Activated CD8-positive, alpha-beta T cell treated with anti-CD3 and anti-CD28 coated beads for 36 hours (primary cell): Measurements from ENCODE around the gene GJD3. TPM values are rescaled to one million over a fixed set of nuclear protein-coding genes. Genes with fewer than 3 reads are reported as not detected.

Experiments used
- ATAC-seq: fragments of 200-7000 bp; cut with Tn5 transposase; one replicate; pipeline ENCODE4 v1.10.0; 2021; ENCODE audit warnings: mild to moderate bottlenecking, moderate library complexity
- CTCF ChIA-PET: fragments of 350-600 bp; sonication (Branson Sonifier 250); formaldehyde crosslinking; loops from one replicate; lab custom pipeline; 2021; ENCODE audit warnings: antibody characterized with exemption; lab: Charles Lee
- POLR2A ChIA-PET: fragments of 350-600 bp; sonication (Branson Sonifier 250); formaldehyde crosslinking; loops from one replicate; lab custom pipeline; 2021; ENCODE audit warnings: antibody characterized with exemption; lab: Charles Lee
- DNase-seq: peaks from one replicate; pipeline ENCODE4 v3.0.0-alpha.2; 2020
- H3K27ac Mint-ChIP-seq: one replicate; pipeline ENCODE4 v1.8.0; 2021; ENCODE audit warnings: mild to moderate bottlenecking, mixed read lengths
- H3K27me3 Mint-ChIP-seq: one replicate; pipeline ENCODE4 v1.8.0; 2021; ENCODE audit warnings: mixed read lengths
- H3K36me3 Mint-ChIP-seq: one replicate; pipeline ENCODE4 v1.8.0; 2021; ENCODE audit warnings: low read depth, mixed read lengths
- H3K4me1 Mint-ChIP-seq: one replicate; pipeline ENCODE4 v1.8.0; 2021; ENCODE audit warnings: low read depth, mixed read lengths
- H3K4me3 Mint-ChIP-seq: one replicate; pipeline ENCODE4 v1.8.0; 2021; ENCODE audit warnings: mild to moderate bottlenecking, moderate library complexity, mixed read lengths
- H3K9me3 Mint-ChIP-seq: one replicate; pipeline ENCODE4 v1.8.0; 2021; ENCODE audit warnings: mixed read lengths
- intact Hi-C: fragments of 100-400 bp; cut with micrococcal nuclease; formaldehyde crosslinking; loops from one replicate; pipeline ENCODE4 v1.10.0; 2022
- total RNA-seq, 2 experiments: library from RNA; stranded (reverse); gene quantifications; one replicate each; pipeline ENCODE4 v1.2.3, GENCODE V29; 2021
- TF ChIP-seq, protein P1 (sequence below): fragments of 200-600 bp; IDR thresholded peaks from one replicate; pipeline ENCODE4 v1.8.0; 2022; ENCODE audit warnings: antibody characterized with exemption, mild to moderate bottlenecking

The GJD3 gene
- total RNA-seq, 2 experiments from 2014 or later: not detected

DNA sequence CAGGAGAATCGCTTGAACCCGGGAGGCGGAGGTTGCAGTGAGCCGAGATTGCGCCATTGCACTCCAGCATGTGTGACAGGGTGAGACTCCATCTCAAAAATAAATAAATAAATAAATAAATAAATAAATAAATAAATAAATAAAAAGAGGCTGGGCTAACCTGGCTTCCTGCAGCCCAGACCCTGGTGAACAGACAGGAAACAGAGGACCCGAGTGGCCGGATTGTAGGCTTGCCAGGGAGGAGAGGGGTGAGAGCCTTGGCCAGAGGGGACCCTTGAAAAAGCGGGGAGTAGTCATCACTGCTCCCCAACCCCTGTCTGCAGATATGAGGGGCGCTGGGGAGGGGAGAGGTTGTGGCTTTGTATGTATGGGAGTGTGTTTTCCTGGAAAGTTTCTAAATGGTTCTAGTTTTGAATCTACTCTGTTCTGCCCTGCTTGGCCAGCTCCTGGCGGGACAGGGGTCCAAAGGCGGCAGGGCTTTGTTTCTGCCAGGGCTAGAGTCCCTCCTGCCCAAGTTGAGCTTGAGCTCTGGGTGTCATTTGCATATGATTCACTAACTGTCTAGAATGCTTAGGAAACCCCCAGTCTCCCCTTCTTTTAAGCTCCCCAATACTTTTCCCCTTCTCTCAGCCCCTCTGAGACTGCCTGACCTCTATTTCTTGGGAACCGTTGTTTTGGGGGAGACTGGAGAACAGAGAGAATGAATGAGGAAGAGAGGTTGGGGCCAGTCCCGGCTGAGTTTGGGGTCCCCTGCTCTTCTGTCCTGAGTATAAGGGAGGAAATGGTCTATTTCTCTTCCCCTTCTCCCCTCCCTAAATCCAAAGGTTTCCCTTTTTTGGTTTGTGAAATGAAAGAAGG, 39.2 kb downstream of the GJD3 start:
- H3K4me1 Mint-ChIP-seq: peaks cover 92% of the 10 kb centered on the region
- H3K36me3 Mint-ChIP-seq: peaks cover 15% of the 10 kb centered on the region
- ChIA-PET CTCF (interaction anchor here (0.9 to 42.0 kb wide), 6 partner anchors 8 to 208 kb away, joined by 3 to 780 read pairs (median 8); no protein-coding TSS in a partner anchor), POLR2A (interaction anchor here (0.6 to 11.5 kb wide), 14 partner anchors 9 to 238 kb away, joined by 3 to 101 read pairs (median 4); partner anchors contain the start of genes RARA and TOP2A)
- H3K27me3 Mint-ChIP-seq: no peaks in the 10 kb centered on the region
- no peaks in the 10 kb centered on the region for H3K9me3 Mint-ChIP-seq
- DNase-seq (no peak), ATAC-seq (no peak)
- intact Hi-C loops: no loop called here
- H3K27ac Mint-ChIP-seq: peak overlapping the region; percentile 99
- peak overlapping the region; percentile 57 for H3K4me3 Mint-ChIP-seq
- TF ChIP-seq, protein P1, sequence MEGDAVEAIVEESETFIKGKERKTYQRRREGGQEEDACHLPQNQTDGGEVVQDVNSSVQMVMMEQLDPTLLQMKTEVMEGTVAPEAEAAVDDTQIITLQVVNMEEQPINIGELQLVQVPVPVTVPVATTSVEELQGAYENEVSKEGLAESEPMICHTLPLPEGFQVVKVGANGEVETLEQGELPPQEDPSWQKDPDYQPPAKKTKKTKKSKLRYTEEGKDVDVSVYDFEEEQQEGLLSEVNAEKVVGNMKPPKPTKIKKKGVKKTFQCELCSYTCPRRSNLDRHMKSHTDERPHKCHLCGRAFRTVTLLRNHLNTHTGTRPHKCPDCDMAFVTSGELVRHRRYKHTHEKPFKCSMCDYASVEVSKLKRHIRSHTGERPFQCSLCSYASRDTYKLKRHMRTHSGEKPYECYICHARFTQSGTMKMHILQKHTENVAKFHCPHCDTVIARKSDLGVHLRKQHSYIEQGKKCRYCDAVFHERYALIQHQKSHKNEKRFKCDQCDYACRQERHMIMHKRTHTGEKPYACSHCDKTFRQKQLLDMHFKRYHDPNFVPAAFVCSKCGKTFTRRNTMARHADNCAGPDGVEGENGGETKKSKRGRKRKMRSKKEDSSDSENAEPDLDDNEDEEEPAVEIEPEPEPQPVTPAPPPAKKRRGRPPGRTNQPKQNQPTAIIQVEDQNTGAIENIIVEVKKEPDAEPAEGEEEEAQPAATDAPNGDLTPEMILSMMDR: no peak

GRCh38 chr17:40323391-40324381, 40.9 kb downstream of the GJD3 start:
- ATAC-seq (peak; percentile 57), DNase-seq (peak; percentile 91)
- peaks cover 12% of the 10 kb centered on the region for H3K36me3 Mint-ChIP-seq

GRCh38 chr17:40322358-40323315, 41.9 kb downstream of the GJD3 start:
- DNase-seq (peak; percentile 90), ATAC-seq (peak; percentile 25)
- H3K27me3 Mint-ChIP-seq: no peaks in the 10 kb centered on the region
- peaks cover 80% of the 10 kb centered on the region for H3K4me1 Mint-ChIP-seq
- peaks cover 8% of the 10 kb centered on the region for H3K36me3 Mint-ChIP-seq
- peak overlapping the region; percentile 98 for H3K4me3 Mint-ChIP-seq
- TF ChIP-seq, protein P1: no peak
- peak overlapping the region; percentile 99 for H3K27ac Mint-ChIP-seq
- ChIA-PET CTCF (interaction anchor here (0.8 to 42.0 kb wide), 3 partner anchors 19 to 104 kb away, joined by 3 to 780 read pairs (median 3); no protein-coding TSS in a partner anchor), POLR2A (interaction anchor here (0.8 to 11.5 kb wide), 13 partner anchors 9 to 217 kb away, joined by 3 to 101 read pairs (median 4); partner anchors contain the start of gene RARA)
- intact Hi-C loops: no loop called here
- H3K9me3 Mint-ChIP-seq: no peaks in the 10 kb centered on the region

More at GRCh38 chr17:40323391-40324381, 40.9 kb downstream of the GJD3 start:
- Mint-ChIP-seq H3K4me1 (peaks cover 86% of the 10 kb centered on the region), H3K4me3 (peak overlapping the region; percentile 98), H3K27me3 (no peaks in the 10 kb centered on the region), H3K27ac (peak overlapping the region; percentile 99), H3K9me3 (no peaks in the 10 kb centered on the region)
- TF ChIP-seq, protein P1: no peak
- CTCF ChIA-PET: interaction anchor here (0.7 to 42.0 kb wide), 7 partner anchors 8 to 132 kb away, joined by 3 to 780 read pairs (median 4); partner anchors contain the start of gene RARA
- POLR2A ChIA-PET: interaction anchor here (0.8 to 11.5 kb wide), 16 partner anchors 8 to 238 kb away, joined by 3 to 101 read pairs (median 4); partner anchors contain the start of gene RARA
- intact Hi-C loops: no loop called here

- POLR2A ChIA-PET: interaction anchor here (0.7 to 11.5 kb wide), 5 partner anchors 9 to 31 kb away, joined by 3 to 101 read pairs (median 4); partner anchors contain the start of gene RARA
- intact Hi-C loops: no loop called here
- Mint-ChIP-seq H3K4me3 (peak overlapping the region; percentile 98), H3K27me3 (no peaks in the 10 kb centered on the region), H3K4me1 (peaks cover 80% of the 10 kb centered on the region), H3K9me3 (no peaks in the 10 kb centered on the region), H3K36me3 (peaks cover 8% of the 10 kb centered on the region), H3K27ac (peak overlapping the region; percentile 99)
- DNase-seq (peak; percentile 42), ATAC-seq (no peak)
- TF ChIP-seq, protein P1: no peak
- CTCF ChIA-PET: interaction anchor here (1.2 to 42.0 kb wide), 2 partner anchors 18 to 29 kb away, joined by 3 to 780 read pairs; no protein-coding TSS in a partner anchor
Measured at GRCh38 chr17:40321961-40322357, 42.6 kb downstream of the GJD3 start.
